ENCODE measurements around the gene TCP10L.
"Not testable (repeated sequence)": the region's sequence is repeated elsewhere in the genome, so short reads cannot be mapped to it uniquely, and the experiment has no call there.

The TCP10L gene

DNA sequence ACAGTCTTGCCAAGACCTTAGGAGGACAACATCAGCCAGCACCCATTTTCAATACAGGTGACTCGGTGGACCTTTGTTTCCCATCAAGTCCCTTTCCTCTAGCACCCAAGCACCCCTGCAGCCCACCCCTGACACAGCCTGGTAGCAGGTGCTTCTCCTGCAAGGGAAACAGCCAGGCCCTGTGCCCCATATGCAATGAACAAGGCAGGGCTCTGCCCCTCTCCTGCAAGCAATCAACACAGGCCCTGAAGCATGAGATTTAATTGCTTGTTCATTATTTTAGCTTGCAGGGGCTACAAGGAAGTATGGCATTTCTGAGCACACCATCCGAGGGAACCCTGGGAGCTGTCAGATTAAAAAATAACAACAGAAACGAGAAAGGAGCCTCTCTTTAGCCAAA is 35.4 kb downstream of the TCP10L start:
- Mint-ChIP-seq H3K4me3 (no peak overlapping the region), H3K36me3 (ENCODE audit: low read depth) (no peaks in the 10 kb centered on the region), H3K4me1 (ENCODE audit: low read depth) (peaks cover 5% of the 10 kb centered on the region), H3K9me3 (no peaks in the 10 kb centered on the region), H3K27ac (no peak overlapping the region), H3K27me3 (no peaks in the 10 kb centered on the region)
- DNase-seq = no peak

DNA sequence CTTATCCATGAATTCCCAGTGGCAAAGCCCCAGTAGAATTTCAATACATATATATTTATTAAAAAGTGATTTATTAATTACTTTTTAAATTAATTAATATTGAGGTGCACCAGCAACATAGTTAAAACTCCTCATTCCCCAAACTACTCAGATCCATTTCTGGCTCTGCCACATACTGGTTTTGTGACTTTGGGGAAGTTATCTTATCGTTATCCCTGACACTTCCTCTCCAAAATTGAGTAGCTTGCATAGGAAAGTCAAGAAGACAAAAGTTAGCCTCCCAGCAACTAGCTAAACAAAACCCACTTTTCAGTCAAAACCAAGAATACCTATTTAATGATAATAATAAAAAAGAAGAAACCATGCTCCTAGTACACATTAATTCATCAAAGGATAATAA is 35.9 kb downstream of the TCP10L start:
- Mint-ChIP-seq H3K4me1 (ENCODE audit: low read depth) (peaks cover 5% of the 10 kb centered on the region), H3K27me3 (no peaks in the 10 kb centered on the region), H3K4me3 (no peak overlapping the region), H3K27ac (no peak overlapping the region), H3K36me3 (ENCODE audit: low read depth) (no peaks in the 10 kb centered on the region), H3K9me3 (no peaks in the 10 kb centered on the region)
- DNase-seq = no peak

DNA sequence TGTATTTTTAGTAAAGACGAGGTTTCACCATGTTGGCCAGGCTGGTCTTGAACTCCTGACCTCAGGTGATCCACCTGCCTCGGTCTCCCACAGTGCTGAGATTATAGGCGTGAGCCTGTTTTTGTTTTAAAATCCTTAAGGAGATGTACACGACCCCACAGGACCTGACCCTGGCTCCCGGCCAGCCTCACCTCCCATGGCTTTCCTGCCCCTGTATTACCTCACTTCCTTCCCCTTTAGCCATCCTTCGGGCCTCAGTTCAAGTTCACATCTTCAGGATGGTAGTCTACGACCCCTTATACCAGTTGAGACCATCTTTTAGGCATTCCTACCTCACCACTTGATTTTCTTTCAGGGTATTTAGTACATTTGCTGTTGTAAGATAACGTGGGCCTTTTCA is 36.3 kb downstream of the TCP10L start:
- H3K27me3 Mint-ChIP-seq = no peaks in the 10 kb centered on the region
- H3K4me1 Mint-ChIP-seq (ENCODE audit: low read depth) = peaks cover 5% of the 10 kb centered on the region
- H3K36me3 Mint-ChIP-seq (ENCODE audit: low read depth) = no peaks in the 10 kb centered on the region
- DNase-seq = no peak
- H3K4me3 Mint-ChIP-seq = no peak overlapping the region
- H3K27ac Mint-ChIP-seq = no peak overlapping the region
- no peaks in the 10 kb centered on the region for H3K9me3 Mint-ChIP-seq

DNA sequence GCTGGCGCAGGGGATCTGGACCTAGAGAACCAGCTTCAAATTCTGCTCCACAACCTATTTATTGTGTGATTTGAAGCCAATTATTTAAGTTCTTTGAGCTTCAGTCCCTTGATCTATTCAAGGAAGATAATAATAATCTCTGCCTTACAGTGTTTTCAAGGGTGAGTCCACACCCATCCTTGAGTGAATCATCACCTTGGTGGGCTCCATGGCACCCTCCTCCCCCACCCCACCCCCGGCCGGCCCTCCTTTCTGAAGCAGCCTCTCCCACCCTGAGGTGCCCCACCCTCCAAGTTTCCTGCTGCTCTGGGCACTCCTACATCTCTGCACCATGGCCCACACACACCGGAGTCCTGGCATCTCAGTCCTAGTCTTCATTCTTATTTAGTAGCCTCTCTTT is 38.3 kb downstream of the TCP10L start:
- Mint-ChIP-seq H3K9me3 (no peaks in the 10 kb centered on the region), H3K27ac (no peak overlapping the region), H3K4me1 (ENCODE audit: low read depth) (peaks cover 2% of the 10 kb centered on the region), H3K4me3 (no peak overlapping the region), H3K36me3 (ENCODE audit: low read depth) (no peaks in the 10 kb centered on the region), H3K27me3 (no peaks in the 10 kb centered on the region)
- no peak for DNase-seq

DNA sequence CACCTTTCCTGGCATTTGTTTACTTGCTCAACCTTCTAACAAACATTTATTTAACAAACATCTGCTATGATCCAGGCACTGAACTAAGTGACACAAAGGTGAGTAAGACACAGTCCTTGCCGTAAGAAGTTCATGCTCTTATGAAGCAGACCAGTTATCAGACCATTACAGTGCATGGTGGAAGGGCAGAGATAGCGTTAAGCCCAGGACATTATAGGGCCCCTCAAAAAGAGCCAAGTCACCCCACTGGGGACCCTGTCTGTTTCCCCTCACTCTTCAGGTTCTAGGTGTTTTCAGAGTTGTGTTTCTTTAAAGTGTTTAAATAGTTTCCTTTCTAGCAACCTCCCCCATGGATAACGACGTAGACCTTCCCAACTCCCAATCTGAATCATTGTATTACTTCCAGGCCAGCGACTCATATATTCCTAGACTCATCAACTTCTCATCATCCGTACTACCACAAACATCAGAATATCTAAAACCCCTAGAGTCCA is 39.3 kb downstream of the TCP10L start:
- Mint-ChIP-seq H3K27me3 (no peaks in the 10 kb centered on the region), H3K9me3 (no peaks in the 10 kb centered on the region), H3K27ac (no peak overlapping the region), H3K36me3 (ENCODE audit: low read depth) (no peaks in the 10 kb centered on the region), H3K4me1 (ENCODE audit: low read depth) (peaks cover 2% of the 10 kb centered on the region), H3K4me3 (no peak overlapping the region)
- DNase-seq = no peak

DNA sequence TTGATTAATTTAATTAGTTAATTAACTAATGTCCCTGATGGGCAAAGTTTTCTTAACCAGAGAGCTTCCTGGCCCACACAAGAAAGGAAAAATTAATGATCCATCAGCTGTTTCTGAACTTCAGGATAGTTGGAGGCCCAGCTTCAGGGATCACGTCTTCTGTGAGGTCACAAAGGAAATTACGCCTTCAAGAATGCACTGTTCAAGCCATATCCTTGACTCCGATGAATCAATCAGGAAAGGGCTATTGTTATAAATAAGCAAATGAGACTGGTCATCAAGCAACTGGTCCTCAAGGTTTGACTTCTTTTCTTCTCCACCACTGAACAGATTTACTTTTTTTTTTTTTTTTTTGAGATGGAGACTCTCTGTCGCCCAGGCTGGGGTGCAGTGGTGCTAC is 40.6 kb downstream of the TCP10L start:
- Mint-ChIP-seq H3K9me3 (no peaks in the 10 kb centered on the region), H3K27ac (no peak overlapping the region), H3K27me3 (no peaks in the 10 kb centered on the region), H3K4me3 (no peak overlapping the region), H3K4me1 (ENCODE audit: low read depth) (peaks cover 2% of the 10 kb centered on the region), H3K36me3 (ENCODE audit: low read depth) (no peaks in the 10 kb centered on the region)
- no peak for DNase-seq

DNA sequence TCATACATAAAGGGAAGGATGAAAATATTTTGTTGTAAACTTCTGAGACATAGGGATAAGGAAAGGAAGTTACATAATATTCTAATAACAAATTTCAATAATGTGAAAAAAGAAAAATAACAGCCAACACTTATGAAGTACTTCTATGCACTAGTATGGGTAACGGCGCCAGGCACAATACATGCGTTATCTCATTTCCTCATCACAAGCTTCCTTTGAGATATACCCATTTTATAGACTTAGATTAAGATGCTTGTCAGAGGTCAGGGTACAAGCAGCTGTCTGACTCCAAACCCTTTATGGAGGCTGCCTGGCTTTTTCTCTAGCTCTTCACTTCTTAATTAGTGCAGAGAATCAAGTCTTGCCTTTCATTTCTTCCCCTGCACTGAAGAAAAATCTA is 41.3 kb downstream of the TCP10L start:
- Mint-ChIP-seq H3K36me3 (ENCODE audit: low read depth) (no peaks in the 10 kb centered on the region), H3K9me3 (no peaks in the 10 kb centered on the region), H3K27ac (no peak overlapping the region), H3K4me1 (ENCODE audit: low read depth) (peaks cover 4% of the 10 kb centered on the region), H3K27me3 (no peaks in the 10 kb centered on the region), H3K4me3 (no peak overlapping the region)
- no peak for DNase-seq

DNA sequence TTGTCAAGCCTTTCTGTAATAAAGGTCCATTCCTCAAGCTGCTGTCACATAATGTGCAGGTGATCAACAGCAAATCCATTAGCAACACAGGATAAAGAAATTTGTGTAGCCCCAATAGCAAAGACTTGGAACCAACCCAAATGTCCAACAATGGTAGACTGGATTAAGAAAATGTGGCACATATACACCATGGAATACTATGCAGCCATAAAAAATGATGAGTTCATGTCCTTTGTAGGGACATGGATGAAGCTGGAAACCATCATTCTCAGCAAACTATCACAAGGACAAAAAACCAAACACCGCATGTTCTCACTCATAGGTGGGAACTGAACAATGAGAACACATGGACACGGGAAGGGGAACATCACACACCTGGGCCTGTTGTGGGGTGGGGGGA is 42.3 kb downstream of the TCP10L start:
- not testable (repeated sequence) for DNase-seq; H3K4me3 Mint-ChIP-seq; H3K36me3 Mint-ChIP-seq (ENCODE audit: low read depth); H3K9me3 Mint-ChIP-seq; H3K27ac Mint-ChIP-seq; H3K27me3 Mint-ChIP-seq
- peaks cover 11% of the 10 kb centered on the region for H3K4me1 Mint-ChIP-seq (ENCODE audit: low read depth)

DNA sequence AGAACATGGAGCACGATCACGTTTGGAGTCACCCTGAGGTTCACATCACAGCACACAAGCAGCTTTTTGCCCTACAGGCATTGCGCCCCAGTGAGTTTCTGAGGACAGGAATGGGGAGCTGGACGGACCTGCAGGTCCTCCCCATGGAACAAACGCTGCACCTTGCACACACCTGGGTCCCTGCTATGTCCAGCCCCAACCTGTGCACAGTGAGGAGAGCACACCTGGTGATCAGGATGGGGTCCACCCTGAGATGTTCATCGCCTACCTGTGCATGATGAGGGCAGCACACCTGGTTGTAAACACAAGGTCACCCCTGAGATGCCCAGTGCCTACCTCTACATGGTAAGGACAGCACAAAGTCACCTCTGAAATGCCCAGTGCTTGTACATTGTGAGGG is 45.9 kb downstream of the TCP10L start:
- Mint-ChIP-seq H3K27ac (no peak overlapping the region), H3K27me3 (no peaks in the 10 kb centered on the region), H3K4me3 (no peak overlapping the region), H3K36me3 (ENCODE audit: low read depth) (no peaks in the 10 kb centered on the region), H3K9me3 (no peaks in the 10 kb centered on the region), H3K4me1 (ENCODE audit: low read depth) (peaks cover 24% of the 10 kb centered on the region)
- no peak for DNase-seq

DNA sequence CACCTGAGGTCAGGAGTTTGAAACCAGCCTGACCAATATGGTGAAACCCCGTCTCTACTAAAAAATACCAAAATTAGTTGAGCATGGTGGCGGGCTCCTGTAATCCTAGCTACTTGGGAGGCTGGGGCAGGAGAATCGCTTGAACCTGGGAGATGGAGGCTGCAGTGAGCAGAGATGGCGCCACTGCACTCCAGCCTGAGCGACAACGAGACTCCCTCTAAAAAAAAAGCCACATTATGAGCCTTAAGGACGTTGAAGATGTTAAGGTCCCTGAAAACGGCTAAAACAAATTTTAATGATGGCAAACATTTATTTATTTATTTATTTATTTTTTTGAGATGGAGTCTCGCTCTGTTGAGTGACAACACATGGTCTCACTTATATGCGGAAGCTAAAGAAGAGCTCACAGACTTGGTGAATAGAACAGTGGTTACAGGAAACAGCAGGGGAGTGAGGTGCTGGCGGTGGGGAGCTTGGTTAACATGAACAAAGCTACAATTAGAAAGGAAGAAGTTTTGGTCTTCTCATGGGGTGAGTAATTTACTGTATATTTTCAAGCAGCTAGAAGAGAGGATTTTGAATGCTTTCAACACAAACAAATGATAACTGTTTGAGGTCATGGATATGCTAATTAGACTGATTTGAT is 47.1 kb downstream of the TCP10L start:
- no peak for DNase-seq
- Mint-ChIP-seq H3K4me3 (peak overlapping the region; percentile 2), H3K27me3 (no peaks in the 10 kb centered on the region), H3K27ac (peak overlapping the region; percentile 31), H3K36me3 (ENCODE audit: low read depth) (no peaks in the 10 kb centered on the region), H3K9me3 (no peaks in the 10 kb centered on the region), H3K4me1 (ENCODE audit: low read depth) (peaks cover 24% of the 10 kb centered on the region)

DNA sequence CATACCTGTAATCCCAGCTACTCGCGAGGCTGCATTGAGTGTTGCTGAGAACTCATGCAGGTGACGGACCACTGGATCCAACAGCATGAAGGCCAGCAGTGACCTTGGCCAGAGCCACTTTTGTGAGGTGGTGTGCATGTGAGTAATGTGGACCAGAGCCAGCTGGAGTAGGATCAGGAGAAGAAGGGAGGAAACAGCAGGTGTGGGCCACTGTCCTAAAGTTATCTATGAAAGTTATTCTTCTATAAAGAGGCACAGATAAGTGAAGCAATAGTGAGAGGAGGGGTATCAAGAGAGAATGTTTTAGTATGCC is 47.8 kb downstream of the TCP10L start:
- Mint-ChIP-seq H3K27ac (no peak overlapping the region), H3K27me3 (no peaks in the 10 kb centered on the region), H3K4me1 (ENCODE audit: low read depth) (peaks cover 24% of the 10 kb centered on the region), H3K9me3 (no peaks in the 10 kb centered on the region), H3K36me3 (ENCODE audit: low read depth) (no peaks in the 10 kb centered on the region), H3K4me3 (no peak overlapping the region)
- DNase-seq = no peak

DNA sequence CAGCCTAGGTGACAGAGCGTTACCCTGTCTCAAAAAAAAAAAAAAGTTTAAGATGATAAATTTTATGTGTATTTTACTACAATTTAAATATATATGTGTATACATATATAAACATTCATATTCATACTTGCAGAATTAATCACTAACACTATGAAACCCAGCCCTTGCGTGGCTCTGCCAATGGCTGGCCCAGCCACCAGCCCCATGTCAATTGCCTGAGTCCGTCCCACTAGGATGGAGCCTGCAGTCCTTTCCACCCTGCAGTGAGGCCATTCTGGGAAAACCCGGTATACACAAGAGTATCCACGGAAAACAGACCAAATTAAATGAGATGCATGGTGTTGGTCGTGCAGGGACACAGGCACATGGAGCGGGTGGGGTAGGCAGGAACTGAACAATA is 49.7 kb downstream of the TCP10L start:
- Mint-ChIP-seq H3K9me3 (no peaks in the 10 kb centered on the region), H3K27me3 (no peaks in the 10 kb centered on the region), H3K27ac (no peak overlapping the region), H3K4me3 (no peak overlapping the region), H3K36me3 (ENCODE audit: low read depth) (no peaks in the 10 kb centered on the region), H3K4me1 (ENCODE audit: low read depth) (peaks cover 24% of the 10 kb centered on the region)
- DNase-seq = no peak

DNA sequence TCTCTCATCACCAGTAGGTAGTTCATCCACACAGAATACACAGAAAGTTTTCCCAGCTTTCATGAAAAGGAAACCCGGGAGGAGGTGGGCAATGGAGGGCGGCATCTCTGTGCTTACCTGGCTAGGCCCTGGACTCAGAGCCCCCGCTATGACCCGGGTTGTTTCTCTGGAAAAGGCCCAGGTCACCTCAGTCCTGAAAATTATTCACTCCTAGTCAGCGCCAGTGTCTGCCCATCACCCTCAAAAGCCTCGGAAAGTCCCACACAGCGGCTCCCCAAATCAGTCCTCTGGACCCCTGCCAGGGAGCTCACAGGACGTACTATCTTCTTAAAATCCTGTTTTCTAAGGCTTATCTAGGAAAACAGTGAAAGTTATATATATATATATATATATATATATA is 51.2 kb downstream of the TCP10L start:
- Mint-ChIP-seq H3K27ac (no peak overlapping the region), H3K4me3 (no peak overlapping the region), H3K9me3 (no peaks in the 10 kb centered on the region), H3K27me3 (no peaks in the 10 kb centered on the region), H3K4me1 (ENCODE audit: low read depth) (peaks cover 22% of the 10 kb centered on the region), H3K36me3 (ENCODE audit: low read depth) (no peaks in the 10 kb centered on the region)
- DNase-seq = no peak

DNA sequence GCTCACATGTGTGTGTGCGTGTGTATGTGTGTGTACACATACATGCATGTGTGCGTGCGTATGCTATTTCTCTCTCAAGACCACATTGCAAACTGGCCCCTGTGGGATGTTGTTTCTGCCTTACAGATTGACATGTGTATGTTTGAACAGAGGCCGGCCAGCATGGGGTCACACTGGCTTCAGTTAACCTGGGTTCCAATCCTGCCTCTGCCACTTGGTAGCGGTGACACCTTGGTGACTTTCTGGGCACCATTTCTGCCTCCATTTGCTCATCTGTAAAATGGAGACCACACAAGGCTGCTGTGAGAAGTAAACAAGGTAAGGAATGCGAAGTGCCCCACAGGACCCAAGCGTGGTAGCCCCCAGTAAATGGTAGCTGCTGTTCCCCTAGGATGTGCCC is 51.7 kb downstream of the TCP10L start:
- no peaks in the 10 kb centered on the region for H3K27me3 Mint-ChIP-seq
- H3K4me1 Mint-ChIP-seq (ENCODE audit: low read depth) = peaks cover 17% of the 10 kb centered on the region
- H3K4me3 Mint-ChIP-seq = no peak overlapping the region
- DNase-seq = no peak
- no peaks in the 10 kb centered on the region for H3K9me3 Mint-ChIP-seq
- H3K36me3 Mint-ChIP-seq (ENCODE audit: low read depth) = no peaks in the 10 kb centered on the region
- no peak overlapping the region for H3K27ac Mint-ChIP-seq

DNA sequence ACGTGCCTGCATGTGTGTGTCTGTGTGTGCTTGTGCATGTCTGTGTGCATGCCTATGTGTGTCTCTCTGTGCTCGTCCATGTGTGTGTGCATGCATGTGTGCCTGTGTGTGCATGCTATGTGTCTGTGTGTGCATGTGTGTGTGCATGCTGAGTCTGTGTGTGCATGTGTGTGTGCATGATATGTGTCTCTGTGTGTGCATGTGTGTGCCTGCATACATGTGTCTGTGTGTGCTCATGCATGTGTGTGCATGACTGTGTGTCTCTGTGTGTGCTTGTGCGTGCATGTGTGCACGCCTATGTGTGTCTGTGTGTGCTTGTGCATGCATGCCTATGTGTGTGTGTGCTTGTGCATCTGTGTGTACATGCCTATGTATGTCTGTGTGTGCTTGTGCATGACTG is 52.3 kb downstream of the TCP10L start:
- Mint-ChIP-seq H3K4me3 (no peak overlapping the region), H3K9me3 (no peaks in the 10 kb centered on the region), H3K4me1 (ENCODE audit: low read depth) (peaks cover 14% of the 10 kb centered on the region), H3K36me3 (ENCODE audit: low read depth) (no peaks in the 10 kb centered on the region), H3K27ac (no peak overlapping the region), H3K27me3 (no peaks in the 10 kb centered on the region)
- DNase-seq = no peak

DNA sequence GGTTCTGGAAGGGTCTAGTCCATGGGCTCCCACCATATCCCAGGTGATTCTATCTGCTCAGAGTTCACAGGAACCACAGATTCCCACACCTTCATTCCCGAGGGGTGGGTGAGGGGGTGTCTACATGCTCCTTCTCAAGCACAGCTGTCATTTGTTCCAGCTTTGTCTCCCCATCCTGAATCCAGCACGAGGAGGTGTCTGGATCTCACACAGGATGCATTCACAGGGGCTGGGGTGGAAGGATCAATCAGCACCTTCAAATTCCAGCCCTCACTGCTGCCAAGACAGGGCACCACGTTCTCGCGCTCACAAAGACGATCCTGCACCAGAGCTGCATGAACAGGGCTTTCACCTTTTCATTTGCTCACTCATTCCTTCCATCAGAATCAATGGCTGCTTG is 52.7 kb downstream of the TCP10L start:
- H3K36me3 Mint-ChIP-seq (ENCODE audit: low read depth) = no peaks in the 10 kb centered on the region
- DNase-seq = no peak
- no peaks in the 10 kb centered on the region for H3K27me3 Mint-ChIP-seq
- no peak overlapping the region for H3K27ac Mint-ChIP-seq
- H3K4me3 Mint-ChIP-seq = no peak overlapping the region
- H3K4me1 Mint-ChIP-seq (ENCODE audit: low read depth) = peaks cover 14% of the 10 kb centered on the region
- H3K9me3 Mint-ChIP-seq = no peaks in the 10 kb centered on the region
